Adrenal gland (tissue), 12 donors: ENCODE results near the gene XRCC1. TPM values are rescaled to one million over a fixed set of nuclear protein-coding genes. Genes with fewer than 3 reads are reported as not detected.

ENCODE experiments used
- DNase-seq, 7 donors: peaks; one replicate each; pipeline ENCODE4 v3.0.0-alpha.2; 2019 to 2020
- H3K27ac ChIP-seq, 5 donors: fragments of 200-600 bp; sonication (generic) in 4 of 5; 1 replicate in 3 of 5; 2 replicates in 2 of 5; pipeline versions ENCODE4 v1.5.1 to v1.8.0; 2016 to 2020; ENCODE audit warnings: mild to moderate bottlenecking in 1 of 5
- H3K27me3 ChIP-seq: fragments of 200-600 bp; 2 replicates; pipeline ENCODE4 v1.8.0; 2021
- H3K36me3 ChIP-seq, 2 donors: fragments of 200-600 bp; replicated peaks in 1 of 2; 1 replicate in 1 of 2; 2 replicates in 1 of 2; pipeline versions ENCODE4 v1.5.1 to v1.8.0; 2018 to 2022
- H3K4me1 ChIP-seq, 2 donors: fragments of 200-600 bp; replicated peaks in 1 of 2; 1 replicate in 1 of 2; 2 replicates in 1 of 2; pipeline versions ENCODE4 v1.5.1 to v1.8.0; 2018 to 2021
- H3K4me3 ChIP-seq, 4 donors: fragments of 200-600 bp; sonication (generic) in 3 of 4; one replicate each; pipeline ENCODE4 v1.5.1; 2016 to 2018
- H3K9me3 ChIP-seq, 3 donors: fragments of 200-600 bp; sonication (generic) in 1 of 3; replicated peaks in 1 of 3; 1 replicate in 2 of 3; 2 replicates in 1 of 3; pipeline versions ENCODE4 v1.5.1 to v1.8.0; 2016 to 2021
- POLR2A ChIP-seq, 2 donors: fragments of 450-650 bp; IDR thresholded peaks; one replicate each; pipeline ENCODE4 v1.6.1; 2017; ENCODE audit warnings: antibody characterized with exemption in 2 of 2, mild to moderate bottlenecking in 2 of 2, moderate library complexity in 1 of 2
- WGBS, 4 donors: extraction: QIAGEN DNeasy Blood & Tissue Kit in 2 of 4; methylation state at CpG; one replicate each; pipeline versions ENCODE4 v1.1.5 to v1.1.7; 2013 to 2017; 5-methylcytosine and 5-hydroxymethylcytosine counted together
- intact Hi-C, 2 donors: fragments of 100-400 bp; cut with DNase I; formaldehyde crosslinking; loops; one replicate each; pipeline versions ENCODE4 v1.14.1 to v1.15.0; 2022 to 2023
- polyA plus RNA-seq, 3 donors: library from polyadenylated mRNA; stranded (reverse); fragments of 200-250 nt in 2 of 3; fragments of 350-450 nt in 1 of 3; fragmentation: Illumina TruSeq in 1 of 3; extraction: RNeasy Lipid Tissue Mini Kit (QIAGEN cat#74804) in 1 of 3; gene quantifications; one replicate each; pipeline ENCODE4 v1.2.3, GENCODE V29; 2013 to 2014
- total RNA-seq, 9 donors: library from RNA; depleted of rRNA in 4 of 9; stranded (reverse); fragments of >200 nt in 4 of 9; fragments of 120-200 nt in 1 of 9; fragmentation: NEBNext Ultra II Directional in 1 of 9; extraction: Animal tissue kit (Norgen Biotek cat#: 25700) in 1 of 9; gene quantifications; one replicate each; pipeline versions ENCODE4 v1.1.0 to v1.2.4, GENCODE V29; 2013 to 2023
- TF ChIP-seq, protein P1 (sequence below), 6 experiments: fragments of 450-650 bp in 4 of 6; fragments of 200-600 bp in 2 of 6; sonication (generic) in 1 of 6; IDR thresholded peaks; 1 replicate in 5 of 6; 2 replicates in 1 of 6; pipeline versions ENCODE4 v1.5.1 to v1.8.0; 2016 to 2021; ENCODE audit warnings: antibody characterized with exemption in 6 of 6, mild to moderate bottlenecking in 2 of 6, moderate library complexity in 1 of 6
- donor health status: healthy with polysubstance abuse.
- donor health status: Bipolar disorder and iron deficiency.
- donor health status: DM: yes; HTN: yes; CAD: no.
- donor health status: DM: no; HTN: no; CAD: no.
- donor health status: DM: no; HTN: no; CAD: no.
- donor health status: DM: yes; HTN: yes; CAD: no.

The XRCC1 gene
- total and polyA plus RNA-seq, 12 donors = 15.7 to 37.2 (median 29.5) TPM

DNA sequence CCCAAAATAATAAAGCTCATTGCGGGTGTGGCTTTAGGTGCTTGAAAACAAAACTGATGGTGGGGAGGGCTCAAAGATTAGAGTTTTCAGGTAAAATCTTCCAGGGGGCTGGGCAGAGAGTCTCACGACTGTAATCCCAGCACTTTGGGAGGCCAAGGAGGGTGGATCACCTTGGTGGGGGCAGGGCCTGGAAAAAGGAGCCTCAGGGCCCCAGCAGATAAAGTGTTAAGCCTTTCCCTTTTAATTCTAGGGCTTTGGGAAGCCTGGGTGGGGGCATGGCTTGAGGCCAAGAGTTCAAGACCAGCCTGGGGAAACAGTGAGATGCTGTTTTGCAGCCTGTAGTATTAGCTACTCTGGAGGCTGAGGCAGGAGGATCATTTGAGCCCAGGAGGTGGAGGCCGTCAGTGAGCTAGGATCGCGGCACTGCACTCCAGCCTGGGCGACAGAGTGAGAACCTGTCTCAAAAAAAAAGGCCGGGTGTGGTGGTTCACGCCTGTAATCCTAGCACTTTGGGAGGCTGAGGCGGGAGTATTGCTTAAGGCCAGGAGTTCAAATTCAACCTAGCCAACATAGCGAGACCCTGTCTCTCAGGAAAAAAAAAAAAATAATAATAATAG is 18.9 kb upstream of the XRCC1 start:
- H3K4me1 ChIP-seq = peaks cover 20 to 30% of the 10 kb centered on the region in 2 donors
- intact Hi-C loops = loop anchor here (5.0 to 10.0 kb wide), 3 partner anchors 37 to 61 kb away; no protein-coding TSS in a partner anchor

GRCh38 chr19:43592800-43593350 is 17.5 kb upstream of the XRCC1 start:
- no peaks in the 10 kb centered on the region for H3K9me3 ChIP-seq
- H3K4me1 ChIP-seq = peaks cover 19 to 23% of the 10 kb centered on the region in 2 donors
- TF ChIP-seq, protein P1, sequence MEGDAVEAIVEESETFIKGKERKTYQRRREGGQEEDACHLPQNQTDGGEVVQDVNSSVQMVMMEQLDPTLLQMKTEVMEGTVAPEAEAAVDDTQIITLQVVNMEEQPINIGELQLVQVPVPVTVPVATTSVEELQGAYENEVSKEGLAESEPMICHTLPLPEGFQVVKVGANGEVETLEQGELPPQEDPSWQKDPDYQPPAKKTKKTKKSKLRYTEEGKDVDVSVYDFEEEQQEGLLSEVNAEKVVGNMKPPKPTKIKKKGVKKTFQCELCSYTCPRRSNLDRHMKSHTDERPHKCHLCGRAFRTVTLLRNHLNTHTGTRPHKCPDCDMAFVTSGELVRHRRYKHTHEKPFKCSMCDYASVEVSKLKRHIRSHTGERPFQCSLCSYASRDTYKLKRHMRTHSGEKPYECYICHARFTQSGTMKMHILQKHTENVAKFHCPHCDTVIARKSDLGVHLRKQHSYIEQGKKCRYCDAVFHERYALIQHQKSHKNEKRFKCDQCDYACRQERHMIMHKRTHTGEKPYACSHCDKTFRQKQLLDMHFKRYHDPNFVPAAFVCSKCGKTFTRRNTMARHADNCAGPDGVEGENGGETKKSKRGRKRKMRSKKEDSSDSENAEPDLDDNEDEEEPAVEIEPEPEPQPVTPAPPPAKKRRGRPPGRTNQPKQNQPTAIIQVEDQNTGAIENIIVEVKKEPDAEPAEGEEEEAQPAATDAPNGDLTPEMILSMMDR (IDR thresholded peaks at IDR 0.05) = no peak
- TF ChIP-seq POLR2A (IDR thresholded peaks at IDR 0.05) = no peak
- WGBS, 4 donors = 88 to 96% (median 93%) methylated on average over 15 to 37 of the region's 37 CpGs
- no peaks in the 10 kb centered on the region for H3K27me3 ChIP-seq
- intact Hi-C loops = loop anchor here (5.0 to 10.0 kb wide), 3 partner anchors 36 to 62 kb away; no protein-coding TSS in a partner anchor
- H3K27ac ChIP-seq = no peak overlapping the region
- no peak for DNase-seq
- no peak overlapping the region for H3K4me3 ChIP-seq
- H3K36me3 ChIP-seq = peaks cover 0 to 42% of the 10 kb centered on the region in 2 donors

More for the DNA sequence above, 18.9 kb upstream of the XRCC1 start:
- no peak for DNase-seq
- WGBS, 4 donors = 79 to 90% (median 84%) methylated on average over 10 of the region's 10 CpGs
- H3K27ac ChIP-seq = peak overlapping the region in 2 of 5 donors; percentile 91 to 96
- no peaks in the 10 kb centered on the region for H3K27me3 ChIP-seq
- peak overlapping the region in 1 of 4 donors; percentile 65 for H3K4me3 ChIP-seq
- H3K9me3 ChIP-seq = no peaks in the 10 kb centered on the region
- TF ChIP-seq POLR2A (IDR thresholded peaks at IDR 0.05) = no peak
- TF ChIP-seq, protein P1 (IDR thresholded peaks at IDR 0.05) = no peak
- peaks cover 0 to 42% of the 10 kb centered on the region in 2 donors for H3K36me3 ChIP-seq

DNA sequence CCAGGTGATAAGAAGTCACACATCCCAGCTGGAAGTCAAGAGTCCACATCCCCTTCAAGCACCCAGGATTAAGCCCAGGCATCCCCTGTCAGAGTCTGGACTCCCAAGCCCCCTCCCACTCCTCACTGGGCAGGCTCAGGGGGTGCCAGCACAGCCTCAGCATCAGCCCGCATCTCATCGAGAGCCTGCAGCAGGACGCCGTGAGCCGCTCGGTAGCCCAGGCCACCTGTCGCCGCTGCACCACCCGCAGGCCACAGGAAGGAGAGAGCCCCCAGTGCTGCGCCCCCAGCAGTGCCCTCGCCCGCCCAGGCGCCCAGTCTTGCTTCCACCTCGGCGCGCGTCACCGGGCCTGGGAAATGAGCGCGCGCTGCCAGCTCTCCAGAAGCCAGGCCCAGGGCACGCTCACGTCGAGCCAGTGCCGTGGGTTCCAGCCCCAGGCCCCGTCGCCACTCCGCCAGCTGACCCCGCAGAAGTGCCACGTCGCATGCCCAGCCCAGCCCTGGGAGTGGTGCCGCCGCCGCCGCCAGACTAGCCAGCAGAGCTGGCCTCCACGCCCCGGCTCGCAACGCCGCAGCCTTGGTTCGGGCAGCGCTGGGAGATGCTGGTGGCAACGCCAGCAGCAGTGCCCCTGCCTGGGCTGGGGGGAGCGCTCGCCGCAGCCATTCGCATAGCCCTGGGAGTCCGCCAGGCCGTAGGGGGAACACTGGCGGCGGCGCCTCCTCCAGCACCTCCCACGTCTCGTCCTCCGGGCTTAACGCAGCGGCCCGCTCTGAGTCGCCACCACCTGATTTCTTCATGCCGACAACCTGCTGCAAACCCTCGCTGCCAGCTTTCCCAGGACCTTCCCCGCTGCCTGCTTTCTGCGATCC is 16.8 kb upstream of the XRCC1 start:
- DNase-seq = no peak
- 95 to 96% (median 96%) methylated on average over 24 to 63 of the region's 63 CpGs for WGBS, 4 donors
- H3K27me3 ChIP-seq = no peaks in the 10 kb centered on the region
- TF ChIP-seq POLR2A (IDR thresholded peaks at IDR 0.05) = no peak
- TF ChIP-seq, protein P1 (IDR thresholded peaks at IDR 0.05) = no peak
- peaks cover 12 to 15% of the 10 kb centered on the region in 2 donors for H3K4me1 ChIP-seq
- peaks cover 0 to 42% of the 10 kb centered on the region in 2 donors for H3K36me3 ChIP-seq
- no peaks in the 10 kb centered on the region for H3K9me3 ChIP-seq
- no peak overlapping the region for H3K27ac ChIP-seq
- H3K4me3 ChIP-seq = no peak overlapping the region
- intact Hi-C loops = loop anchor here (5.0 to 10.0 kb wide), 3 partner anchors 35 to 63 kb away; no protein-coding TSS in a partner anchor

DNA sequence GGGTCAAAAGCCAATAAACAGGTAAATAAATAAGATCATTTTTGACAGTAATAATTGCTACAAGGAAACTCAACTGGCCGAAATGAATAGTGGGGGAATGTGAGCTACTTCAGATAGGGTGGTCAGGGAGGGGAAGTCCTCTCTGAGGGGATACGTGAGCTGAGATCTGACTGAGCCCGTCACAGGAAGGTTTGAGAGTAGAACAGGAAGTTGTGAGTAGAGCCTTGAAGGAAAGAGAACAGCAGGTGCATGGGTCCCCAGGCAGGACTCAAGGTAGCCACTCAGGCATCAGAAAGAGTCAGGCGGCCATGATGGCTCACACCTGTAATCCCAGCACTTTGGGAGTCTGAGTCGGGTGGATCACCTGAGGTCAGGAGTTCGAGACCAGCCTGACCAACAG is 14.4 kb upstream of the XRCC1 start:
- no peak for DNase-seq
- Histone ChIP-seq H3K9me3 (no peaks in the 10 kb centered on the region), H3K4me3 (no peak overlapping the region), H3K27me3 (no peaks in the 10 kb centered on the region), H3K27ac (no peak overlapping the region), H3K4me1 (peaks cover 8 to 10% of the 10 kb centered on the region in 2 donors), H3K36me3 (peaks cover 0 to 42% of the 10 kb centered on the region in 2 donors)
- no peak for TF ChIP-seq POLR2A (IDR thresholded peaks at IDR 0.05)
- TF ChIP-seq, protein P1 (IDR thresholded peaks at IDR 0.05) = no peak
- WGBS, 4 donors = 76 to 89% (median 82%) methylated on average over 6 of the region's 6 CpGs
- intact Hi-C loops = loop anchor here (5.0 to 10.0 kb wide), 3 partner anchors 32 to 65 kb away; no protein-coding TSS in a partner anchor
